Tibial artery (tissue), 4 donors: ENCODE results near the gene XRCC3.
A peak's percentile ranks its signal among the peaks of the same experiment; 100 is the strongest.

Experiments used
- DNase-seq, 2 donors: peaks; one replicate each; pipeline ENCODE4 v3.0.0-alpha.2; 2019
- H3K27ac ChIP-seq, 2 donors: fragments of 200-600 bp; sonication (generic) in 1 of 2; 1 replicate in 1 of 2; 2 replicates in 1 of 2; pipeline ENCODE4 v1.5.1; 2018 to 2019; ENCODE audit warnings: mild to moderate bottlenecking in 1 of 2
- H3K27me3 ChIP-seq, 2 donors: fragments of 200-600 bp; sonication (generic) in 1 of 2; one replicate each; pipeline versions ENCODE4 v1.5.1 to v1.6.0; 2016 to 2019
- H3K36me3 ChIP-seq, 3 donors: fragments of 200-600 bp; sonication (generic) in 2 of 3; one replicate each; pipeline ENCODE4 v1.5.1; 2016 to 2019; ENCODE audit warnings: mild to moderate bottlenecking in 2 of 3
- H3K4me1 ChIP-seq, 4 donors: fragments of 200-600 bp; sonication (generic) in 2 of 4; 1 replicate in 3 of 4; 2 replicates in 1 of 4; pipeline ENCODE4 v1.5.1; 2016 to 2019
- H3K4me3 ChIP-seq, 2 donors: fragments of 200-600 bp; sonication (generic) in 1 of 2; 1 replicate in 1 of 2; 2 replicates in 1 of 2; pipeline ENCODE4 v1.5.1; 2018 to 2019; ENCODE audit warnings: mild to moderate bottlenecking in 2 of 2
- H3K9me3 ChIP-seq, 3 donors: fragments of 200-600 bp; sonication (generic) in 1 of 3; one replicate each; pipeline ENCODE4 v1.5.1; 2016 to 2019
- CTCF ChIP-seq, 2 experiments: fragments of 200-600 bp in 1 of 2; fragments of 450-650 bp in 1 of 2; IDR thresholded peaks; one replicate each; pipeline ENCODE4 v1.5.1; 2017 to 2019; ENCODE audit warnings: antibody characterized with exemption in 2 of 2, mild to moderate bottlenecking in 1 of 2, moderate library complexity in 1 of 2
- intact Hi-C: fragments of 100-400 bp; cut with DNase I; formaldehyde crosslinking; loops from one replicate; pipeline ENCODE4 v1.15.0; 2023; ENCODE audit warnings: low total_unique reads

XRCC3 gene

GRCh38 chr14:103709814-103710213 lies 5.4 kb downstream of the XRCC3 start:
- intact Hi-C loops, result no loop called here
- TF ChIP-seq CTCF (IDR thresholded peaks at IDR 0.05), result no peak
- Histone ChIP-seq H3K9me3 (no peaks in the 10 kb centered on the region), H3K27ac (peak overlapping the region in 1 of 2 donors; percentile 55), H3K4me3 (no peak overlapping the region), H3K4me1 (peaks cover 0 to 65% (median 45%) of the 10 kb centered on the region in 4 donors), H3K27me3 (no peaks in the 10 kb centered on the region), H3K36me3 (peaks cover 0 to 30% (median 19%) of the 10 kb centered on the region in 3 donors)
- no peak for DNase-seq

GRCh38 chr14:103708750-103709187 lies 6.5 kb downstream of the XRCC3 start:
- no peaks in the 10 kb centered on the region for H3K27me3 ChIP-seq
- H3K36me3 ChIP-seq, result peaks cover 5 to 40% (median 30%) of the 10 kb centered on the region in 3 donors
- no peak for TF ChIP-seq CTCF (IDR thresholded peaks at IDR 0.05)
- no peak for DNase-seq
- H3K4me1 ChIP-seq, result peaks cover 0 to 55% (median 40%) of the 10 kb centered on the region in 4 donors
- no peaks in the 10 kb centered on the region for H3K9me3 ChIP-seq
- intact Hi-C loops, result no loop called here
- no peak overlapping the region for H3K4me3 ChIP-seq
- H3K27ac ChIP-seq, result peak overlapping the region; percentile 51 to 55

GRCh38 chr14:103707329-103708263 lies 7.7 kb downstream of the XRCC3 start:
- H3K4me3 ChIP-seq, result no peak overlapping the region
- H3K4me1 ChIP-seq, result peaks cover 0 to 45% (median 31%) of the 10 kb centered on the region in 4 donors
- H3K27me3 ChIP-seq, result no peaks in the 10 kb centered on the region
- H3K9me3 ChIP-seq, result no peaks in the 10 kb centered on the region
- H3K36me3 ChIP-seq, result peaks cover 17 to 52% (median 42%) of the 10 kb centered on the region in 3 donors
- TF ChIP-seq CTCF (IDR thresholded peaks at IDR 0.05), result no peak
- H3K27ac ChIP-seq, result peak overlapping the region; percentile 51 to 55
- DNase-seq, result no peak
- intact Hi-C loops, result no loop called here

- Histone ChIP-seq H3K36me3 (peaks cover 25 to 60% (median 50%) of the 10 kb centered on the region in 3 donors), H3K27ac (no peak overlapping the region), H3K4me1 (peaks cover 0 to 36% (median 23%) of the 10 kb centered on the region in 4 donors), H3K27me3 (no peaks in the 10 kb centered on the region), H3K9me3 (no peaks in the 10 kb centered on the region), H3K4me3 (no peak overlapping the region)
- TF ChIP-seq CTCF (IDR thresholded peaks at IDR 0.05), result no peak
- no peak for DNase-seq
- intact Hi-C loops, result no loop called here
Measured at GRCh38 chr14:103706551-103707328, 8.5 kb downstream of the XRCC3 start.

GRCh38 chr14:103705504-103706284 lies 9.6 kb downstream of the XRCC3 start:
- H3K27ac ChIP-seq, result no peak overlapping the region
- no peak for TF ChIP-seq CTCF (IDR thresholded peaks at IDR 0.05)
- peaks cover 36 to 71% (median 61%) of the 10 kb centered on the region in 3 donors for H3K36me3 ChIP-seq
- no peaks in the 10 kb centered on the region for H3K9me3 ChIP-seq
- peaks cover 0 to 28% (median 15%) of the 10 kb centered on the region in 4 donors for H3K4me1 ChIP-seq
- no peaks in the 10 kb centered on the region for H3K27me3 ChIP-seq
- intact Hi-C loops, result no loop called here
- H3K4me3 ChIP-seq, result no peak overlapping the region
- DNase-seq, result no peak
